Measurements from ENCODE around the gene AMOTL1.

- no peak for TF ChIP-seq CTCF (conservative IDR thresholded peaks at IDR 0.05; ENCODE audit: low read depth, low read length)
- no peak for TF ChIP-seq EZH2phosphoT487 (IDR thresholded peaks at IDR 0.05; ENCODE audit: borderline replicate concordance, low read length)
Observed at GRCh38 chr11:94750319-94751217, 17.6 kb upstream of the AMOTL1 start.
